DMS153 (cell line): ENCODE results near the gene ERBB4.
A peak's percentile ranks its signal among the peaks of the same experiment; 100 is the strongest.
"Not testable (repeated sequence)": the region's sequence is repeated elsewhere in the genome, so short reads cannot be mapped to it uniquely, and the experiment has no call there.

ENCODE experiments used
- DNase-seq: peaks from one replicate; lab custom pipeline; 2025; lab: John Stamatoyannopoulos, UW

ERBB4 gene

GRCh38 chr2:212299943-212300342 is 238.7 kb downstream of the ERBB4 start:
- DNase-seq = no peak

GRCh38 chr2:212299333-212299732 is 239.3 kb downstream of the ERBB4 start:
- DNase-seq = no peak

GRCh38 chr2:212295571-212295970 is 243.0 kb downstream of the ERBB4 start:
- no peak for DNase-seq

- DNase-seq = peak; percentile 48
These were observed 243.8 kb downstream of the ERBB4 start for GRCh38 chr2:212294816-212295215.

- DNase-seq = no peak
These were observed 249.3 kb downstream of the ERBB4 start for GRCh38 chr2:212289301-212289700.

- DNase-seq = no peak
These were observed 250.3 kb downstream of the ERBB4 start for GRCh38 chr2:212288308-212288707.

- DNase-seq = no peak
These were observed 254.4 kb downstream of the ERBB4 start for GRCh38 chr2:212284166-212284565.

GRCh38 chr2:212282671-212283261 is 255.8 kb downstream of the ERBB4 start:
- DNase-seq = peak; percentile 6

GRCh38 chr2:212276813-212277212 is 261.8 kb downstream of the ERBB4 start:
- no peak for DNase-seq

GRCh38 chr2:212274215-212274614 is 264.4 kb downstream of the ERBB4 start:
- no peak for DNase-seq

- no peak for DNase-seq
These were observed 267.0 kb downstream of the ERBB4 start for GRCh38 chr2:212271583-212271982.

- DNase-seq = no peak
These were observed 269.6 kb downstream of the ERBB4 start for GRCh38 chr2:212269005-212269404.

- no peak for DNase-seq
These were observed 272.3 kb downstream of the ERBB4 start for GRCh38 chr2:212266297-212266696.

GRCh38 chr2:212265777-212266176 is 272.8 kb downstream of the ERBB4 start:
- no peak for DNase-seq

GRCh38 chr2:212264187-212264586 is 274.4 kb downstream of the ERBB4 start:
- no peak for DNase-seq

- DNase-seq = no peak
These were observed 279.4 kb downstream of the ERBB4 start for GRCh38 chr2:212259226-212259625.

GRCh38 chr2:212254339-212254738 is 284.3 kb downstream of the ERBB4 start:
- no peak for DNase-seq

- no peak for DNase-seq
These were observed 289.2 kb downstream of the ERBB4 start for GRCh38 chr2:212249451-212249850.

GRCh38 chr2:212245880-212246279 is 292.7 kb downstream of the ERBB4 start:
- DNase-seq = no peak

- no peak for DNase-seq
These were observed 295.9 kb downstream of the ERBB4 start for GRCh38 chr2:212242724-212243123.

GRCh38 chr2:212238152-212238551 is 300.4 kb downstream of the ERBB4 start:
- not testable (repeated sequence) for DNase-seq

- DNase-seq = no peak
These were observed 301.1 kb downstream of the ERBB4 start for GRCh38 chr2:212237350-212238095.

- no peak for DNase-seq
These were observed 309.8 kb downstream of the ERBB4 start for GRCh38 chr2:212228743-212229171.

- peak; percentile 81 for DNase-seq
These were observed 310.8 kb downstream of the ERBB4 start for GRCh38 chr2:212227755-212228154.
